Ramos (cell line): ENCODE results near the gene CLIC1.

Experiments used
- in situ Hi-C: fragments of 300-500 bp; cut with MboI; formaldehyde crosslinking; loops from one replicate; pipeline ENCODE4 v1.14.3; 2022; ENCODE audit warnings: low sequenced_read_pairs; ENCODE audit not compliant: unreplicated experiment

The CLIC1 gene

GRCh38 chr6:31707701-31708100 lies 28.6 kb downstream of the CLIC1 start:
- in situ Hi-C loops, result no loop called here

- in situ Hi-C loops, result no loop called here
These were observed 29.7 kb downstream of the CLIC1 start, which contains the start of gene LY6G6F for GRCh38 chr6:31706599-31706998. TSS of gene LY6G6F (plus strand) at chr6:31706866. CDS start at chr6:31706907, 41 bp downstream.

GRCh38 chr6:31705931-31706330 lies 30.4 kb downstream of the CLIC1 start:
- in situ Hi-C loops, result no loop called here

GRCh38 chr6:31702819-31703716 lies 33.3 kb downstream of the CLIC1 start, which contains the start of gene ABHD16A:
TSS of gene ABHD16A (minus strand) at chr6:31703324. CDS start at chr6:31703281, 43 bp downstream.
- in situ Hi-C loops, result no loop called here

GRCh38 chr6:31702405-31702818 lies 33.9 kb downstream of the CLIC1 start:
- in situ Hi-C loops, result no loop called here

GRCh38 chr6:31701666-31702404 lies 34.5 kb downstream of the CLIC1 start:
- in situ Hi-C loops, result no loop called here

- in situ Hi-C loops, result no loop called here
These were observed 35.5 kb downstream of the CLIC1 start for GRCh38 chr6:31700740-31701401.

- in situ Hi-C loops, result no loop called here
These were observed 38.8 kb downstream of the CLIC1 start for GRCh38 chr6:31697555-31697954.

GRCh38 chr6:31693535-31693934 lies 42.8 kb downstream of the CLIC1 start:
- in situ Hi-C loops, result no loop called here

GRCh38 chr6:31692886-31693285 lies 43.4 kb downstream of the CLIC1 start:
- in situ Hi-C loops, result no loop called here

GRCh38 chr6:31692353-31692752 lies 44.0 kb downstream of the CLIC1 start:
- in situ Hi-C loops, result no loop called here

- in situ Hi-C loops, result no loop called here
These were observed 44.7 kb downstream of the CLIC1 start for GRCh38 chr6:31691564-31692108.

- in situ Hi-C loops, result no loop called here
These were observed 45.3 kb downstream of the CLIC1 start for GRCh38 chr6:31691078-31691463.

GRCh38 chr6:31690231-31691077 lies 45.9 kb downstream of the CLIC1 start:
- in situ Hi-C loops, result no loop called here

GRCh38 chr6:31689249-31690110 lies 46.9 kb downstream of the CLIC1 start:
- in situ Hi-C loops, result no loop called here

GRCh38 chr6:31687860-31688693 lies 48.3 kb downstream of the CLIC1 start:
- in situ Hi-C loops, result no loop called here

- in situ Hi-C loops, result no loop called here
These were observed 49.0 kb downstream of the CLIC1 start for GRCh38 chr6:31687321-31687720.

GRCh38 chr6:31686483-31686882 lies 49.8 kb downstream of the CLIC1 start:
- in situ Hi-C loops, result no loop called here
